ENCODE results near the gene EPHA7. TPM values are rescaled to one million over a fixed set of nuclear protein-coding genes. Genes with fewer than 3 reads are reported as not detected.

EPHA7 gene
- polyA plus RNA-seq, 2 of the 4 experiments (the other 2 are of a cell fraction): 0.45 to 0.56 TPM

GRCh38 chr6:93266116-93266817 lies 153.1 kb downstream of the EPHA7 start:
- Histone ChIP-seq H3K4me2 (no peak overlapping the region), H3K9me3 (no peaks in the 10 kb centered on the region), H3K4me1 (no peaks in the 10 kb centered on the region), H3K4me3 (no peak overlapping the region), H3K27ac (no peak overlapping the region)
- CTCF ChIA-PET: no interaction called here
- TF ChIP-seq, protein P1, sequence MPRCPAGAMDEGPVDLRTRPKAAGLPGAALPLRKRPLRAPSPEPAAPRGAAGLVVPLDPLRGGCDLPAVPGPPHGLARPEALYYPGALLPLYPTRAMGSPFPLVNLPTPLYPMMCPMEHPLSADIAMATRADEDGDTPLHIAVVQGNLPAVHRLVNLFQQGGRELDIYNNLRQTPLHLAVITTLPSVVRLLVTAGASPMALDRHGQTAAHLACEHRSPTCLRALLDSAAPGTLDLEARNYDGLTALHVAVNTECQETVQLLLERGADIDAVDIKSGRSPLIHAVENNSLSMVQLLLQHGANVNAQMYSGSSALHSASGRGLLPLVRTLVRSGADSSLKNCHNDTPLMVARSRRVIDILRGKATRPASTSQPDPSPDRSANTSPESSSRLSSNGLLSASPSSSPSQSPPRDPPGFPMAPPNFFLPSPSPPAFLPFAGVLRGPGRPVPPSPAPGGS (IDR thresholded peaks at IDR 0.05): no peak
- TF ChIP-seq PBX3 (IDR thresholded peaks at IDR 0.05) (no peak), EHF (CRISPR knock-in tag; IDR thresholded peaks at IDR 0.05) (no peak), KDM5A (IDR thresholded peaks at IDR 0.05) (no peak), FOXS1 (CRISPR knock-in tag; IDR thresholded peaks at IDR 0.05) (no peak), HOXB13 (CRISPR knock-in tag; IDR thresholded peaks at IDR 0.05; ENCODE audit: low read depth) (no peak), SREBF2 (IDR thresholded peaks at IDR 0.05) (no peak), ZFP36 (IDR thresholded peaks at IDR 0.05; ENCODE audit: borderline replicate concordance, partially characterized antibody) (no peak), CTCF (IDR thresholded peaks at IDR 0.05) (no peak), CHD4 (IDR thresholded peaks at IDR 0.05; ENCODE audit: borderline replicate concordance) (no peak), SMC3 (IDR thresholded peaks at IDR 0.05) (no peak), FOSL2 (IDR thresholded peaks at IDR 0.05) (no peak), FOSL2 (CRISPR knock-in tag; IDR thresholded peaks at IDR 0.05) (no peak), KDM1A (IDR thresholded peaks at IDR 0.05; ENCODE audit: low read depth) (no peak), RCOR1 (IDR thresholded peaks at IDR 0.05; ENCODE audit: low read depth, low read length) (no peak), ZNF302 (CRISPR knock-in tag; IDR thresholded peaks at IDR 0.05) (no peak)
- POLR2A ChIA-PET: no interaction called here
- no peak for FAIRE-seq
- WGBS (ENCODE audit: missing lambda C conversion rate): 5% methylated on average over 3 of the region's 3 CpGs
- ATAC-seq: no peak
- no peak for DNase-seq (ENCODE audit: low read depth in 1 of 2, low spot score in 1 of 2)

DNA sequence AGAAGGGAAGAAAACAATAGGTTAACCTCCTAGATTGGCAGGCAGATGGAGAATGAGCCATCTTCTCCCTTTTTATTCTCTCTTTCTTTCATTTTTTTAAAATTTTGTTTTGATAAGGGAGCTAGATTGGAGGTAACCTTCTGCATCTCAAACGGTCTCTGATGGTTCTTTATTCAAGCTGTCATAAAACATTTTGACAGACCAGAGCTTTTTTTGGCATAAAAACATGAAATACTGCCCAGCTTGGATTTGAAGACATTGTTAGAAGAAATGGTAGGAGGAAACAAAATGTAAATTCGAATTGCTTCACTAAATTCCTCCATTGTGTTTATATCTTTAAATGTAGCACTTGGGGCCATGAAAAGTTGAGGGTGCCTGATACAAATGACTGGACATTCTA lies 158.5 kb downstream of the EPHA7 start:
- DNase-seq (ENCODE audit: low read depth in 1 of 2, low spot score in 1 of 2) (no peak), FAIRE-seq (no peak), ATAC-seq (no peak)
- no peaks in the 10 kb centered on the region for H3K9me3 ChIP-seq
- no peak overlapping the region for H3K4me3 ChIP-seq
- H3K27ac ChIP-seq: no peak overlapping the region
- 0% methylated on average over 2 of the region's 2 CpGs for WGBS (ENCODE audit: missing lambda C conversion rate)
- no peaks in the 10 kb centered on the region for H3K4me1 ChIP-seq
- POLR2A ChIA-PET: no interaction called here
- CTCF ChIA-PET: no interaction called here
- no peak overlapping the region for H3K4me2 ChIP-seq
- TF ChIP-seq SREBF2 (IDR thresholded peaks at IDR 0.05) (no peak), JUN (IDR thresholded peaks at IDR 0.05) (no peak), POLR2A (IDR thresholded peaks at IDR 0.05; ENCODE audit: low read length) (no peak), HDAC2 (IDR thresholded peaks at IDR 0.05) (no peak), NFE2L2 (conservative IDR thresholded peaks at IDR 0.05; ENCODE audit: low read length) (no peak), USF2 (IDR thresholded peaks at IDR 0.05) (no peak), CHD4 (IDR thresholded peaks at IDR 0.05; ENCODE audit: borderline replicate concordance) (no peak)
